GM12864 (cell line): ENCODE measurements around the gene PDS5A.
"Not testable (repeated sequence)": the region's sequence is repeated elsewhere in the genome, so short reads cannot be mapped to it uniquely, and the experiment has no call there.

Experiments used
- DNase-seq: peaks from one replicate; pipeline ENCODE4 v3.0.0-alpha.2; 2011; ENCODE audit warnings: low read depth
- H3K4me3 ChIP-seq: 2 replicates; pipeline ENCODE4 v1.5.1; 2011; ENCODE audit warnings: mild to moderate bottlenecking, low read depth, low read length, control low read depth
- CTCF ChIP-seq: IDR thresholded peaks from 2 replicates; pipeline ENCODE4 v1.5.1; 2011; ENCODE audit warnings: low read depth, mild to moderate bottlenecking, moderate library complexity, low read length, control low read depth, inconsistent platforms; ENCODE audit errors: missing control alignments

PDS5A gene

DNA sequence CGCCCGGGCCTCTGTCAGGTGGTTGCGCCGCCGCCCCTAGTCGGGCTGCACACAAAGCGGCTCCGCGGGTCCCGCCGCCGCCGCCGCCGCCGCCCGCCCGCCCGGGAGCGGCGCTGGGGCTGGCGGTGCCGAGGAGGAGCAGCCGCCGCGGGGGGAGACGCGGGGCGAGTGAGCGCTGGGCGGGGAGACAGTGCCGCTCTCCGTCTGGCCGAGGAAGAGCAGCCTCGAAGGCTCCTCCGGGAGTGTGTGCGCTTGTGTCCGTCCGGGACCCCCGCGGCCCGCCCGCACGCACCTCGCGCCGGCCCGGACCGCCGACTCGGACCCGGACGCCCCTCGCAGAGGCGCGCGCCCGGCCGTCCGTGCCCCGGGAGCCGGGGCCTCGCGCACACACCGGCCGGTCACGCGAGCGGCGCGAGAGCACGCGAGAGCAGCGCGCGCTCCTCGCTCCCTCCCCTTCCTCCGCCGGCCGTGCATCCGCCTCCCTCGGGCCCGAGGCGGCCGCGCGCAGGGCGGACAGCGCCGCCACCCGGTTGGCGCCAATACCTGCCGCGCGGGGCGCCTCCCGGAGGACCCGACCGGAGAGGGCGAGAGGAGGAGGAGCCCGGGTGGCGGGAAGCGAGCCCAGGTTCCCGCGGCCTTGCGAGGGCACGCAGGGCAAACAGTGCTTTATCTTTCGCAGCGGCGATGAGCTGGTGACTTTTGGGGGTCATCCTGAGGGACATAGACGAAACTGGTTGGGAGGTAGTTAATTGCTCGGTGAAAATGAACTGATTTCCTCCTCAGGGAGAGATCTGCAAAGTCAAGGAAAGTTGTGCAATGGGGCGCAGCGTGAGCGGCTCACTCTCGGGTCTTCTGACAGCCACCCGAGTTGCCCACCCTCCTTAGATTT, at the start of gene PDS5A:
Gene PDS5A, minus strand, starts transcription at position 423 of the 889 bp plus-strand sequence. CDS start 1,334 bp downstream, outside the sequence.
- peak; percentile 61 for DNase-seq
- peak; percentile 81 for TF ChIP-seq CTCF
- peak within 1 kb of the TSS; percentile 96 for H3K4me3 ChIP-seq

- not testable (repeated sequence) for H3K4me3 ChIP-seq, DNase-seq
Observed at GRCh38 chr4:40024049-40024448, 46.3 kb upstream of the PDS5A start.

DNA sequence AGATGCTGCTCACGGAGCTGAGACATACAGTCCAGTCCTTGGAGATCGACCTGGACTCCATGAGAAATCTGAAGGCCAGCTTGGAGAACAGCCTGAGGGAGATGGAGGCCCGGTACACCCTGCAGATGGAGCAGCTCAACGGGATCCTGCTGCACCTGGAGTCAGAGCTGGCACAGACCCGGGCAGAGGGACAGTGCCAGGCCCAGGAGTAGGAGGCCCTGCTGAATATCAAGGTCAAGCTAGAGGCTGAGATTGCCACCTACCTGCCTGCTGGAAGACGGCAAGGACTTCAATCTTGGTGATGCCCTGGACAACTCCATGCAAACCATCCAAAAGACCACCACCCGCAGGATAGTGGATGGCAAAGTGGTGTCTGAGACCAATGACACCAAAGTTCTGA, 43.4 kb upstream of the PDS5A start:
- DNase-seq, H3K4me3 ChIP-seq: not testable (repeated sequence)

DNA sequence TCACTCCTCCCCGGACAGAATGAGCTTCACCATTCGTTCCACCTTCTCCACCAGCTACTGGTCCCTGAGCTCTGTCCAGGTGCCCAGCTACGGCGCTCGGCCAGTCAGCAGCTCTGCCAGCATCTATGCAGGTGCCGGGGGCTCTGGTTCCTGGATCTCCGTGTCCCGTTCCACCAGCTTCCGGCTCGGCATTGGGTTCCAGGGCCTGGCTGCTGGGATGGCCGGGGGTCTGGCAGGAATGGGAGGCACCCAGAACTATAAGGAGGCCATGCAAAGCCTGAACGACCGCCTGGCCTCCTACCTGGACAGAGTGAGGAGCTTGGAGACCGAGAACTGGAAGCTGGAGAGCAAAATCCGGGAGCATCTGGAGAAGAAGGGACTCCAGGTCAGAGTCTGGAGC, 42.5 kb upstream of the PDS5A start:
- no peak overlapping the region for H3K4me3 ChIP-seq
- TF ChIP-seq CTCF = no peak
- no peak for DNase-seq

DNA sequence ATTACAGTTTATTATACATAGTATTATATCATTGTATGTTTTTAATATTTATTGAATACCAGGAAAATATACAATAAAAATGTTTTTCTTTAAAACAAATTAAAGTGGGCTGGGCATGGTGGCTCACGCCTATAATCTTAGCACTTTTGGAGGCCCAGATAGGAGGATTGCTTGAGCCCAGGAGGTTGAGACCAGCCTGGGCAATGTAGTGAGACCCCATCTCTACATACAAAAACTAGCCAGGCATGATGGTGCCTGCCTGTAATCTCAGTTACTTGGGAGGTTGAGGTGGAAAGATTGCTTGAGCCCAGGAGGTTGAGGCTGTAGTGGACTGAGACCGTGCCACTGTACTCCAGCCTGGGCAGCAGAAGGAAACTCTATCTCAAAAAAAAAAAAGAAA, 38.3 kb upstream of the PDS5A start:
- no peak for TF ChIP-seq CTCF
- no peak for DNase-seq

DNA sequence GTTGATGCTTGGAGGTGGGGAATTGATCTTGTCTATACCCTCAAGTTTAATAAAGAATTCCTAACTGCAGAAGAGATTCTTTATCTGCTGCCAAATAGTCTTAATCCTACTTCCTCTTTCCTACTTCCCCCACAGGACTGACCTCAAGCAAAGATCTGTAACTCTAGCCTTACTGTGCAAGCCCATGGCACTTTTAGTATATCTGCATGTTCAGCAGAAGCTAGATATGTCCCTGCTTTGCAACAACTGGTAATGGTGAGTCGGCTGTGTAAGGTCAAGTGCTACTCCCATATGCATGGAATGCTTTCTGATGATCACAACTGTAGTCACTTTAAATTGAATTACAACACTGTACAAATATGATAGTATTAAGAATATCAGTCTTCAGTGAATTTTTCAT, 26.3 kb upstream of the PDS5A start:
- TF ChIP-seq CTCF = no peak
- no peak for DNase-seq
- H3K4me3 ChIP-seq = no peak overlapping the region

More for the DNA sequence above, 38.3 kb upstream of the PDS5A start:
- H3K4me3 ChIP-seq = no peak overlapping the region

GRCh38 chr4:40000711-40001110, 23.0 kb upstream of the PDS5A start:
- no peak for DNase-seq

More at GRCh38 chr4:40000711-40001110, 23.0 kb upstream of the PDS5A start:
- TF ChIP-seq CTCF = no peak
- H3K4me3 ChIP-seq = no peak overlapping the region
